Fibroblast of lung (primary cell): ENCODE data around the gene EEFSEC.

Experiments used
- CTCF ChIP-seq, 2 donors: IDR thresholded peaks in 1 of 2; conservative IDR thresholded peaks in 1 of 2; 1 replicate in 1 of 2; 2 replicates in 1 of 2; pipeline ENCODE4 v1.5.1; 2011 to 2012; ENCODE audit warnings: low read length in 2 of 2, control low read depth in 1 of 2, inconsistent platforms in 1 of 2, low read depth in 1 of 2, mild to moderate bottlenecking in 1 of 2
- EZH2 ChIP-seq: IDR thresholded peaks from 2 replicates; pipeline ENCODE4 v1.5.1; 2012; ENCODE audit warnings: low read length, control low read depth, mild to moderate bottlenecking; ENCODE audit errors: missing control alignments

- TF ChIP-seq CTCF (conservative IDR thresholded peaks at IDR 0.05 in 1 of 2, IDR thresholded peaks at IDR 0.05 in 1 of 2; ENCODE audit: low read depth in 1 of 2, low read length in 2 of 2) (no peak), EZH2 (no peak)
Observed at GRCh38 chr3:128122013-128122412, 31.3 kb upstream of the EEFSEC start.
